CD4-positive, alpha-beta memory T cell (primary cell): Measurements from ENCODE around the gene MAD1L1. TPM values are rescaled to one million over a fixed set of nuclear protein-coding genes. Genes with fewer than 3 reads are reported as not detected.
"Not testable (repeated sequence)": the region's sequence is repeated elsewhere in the genome, so short reads cannot be mapped to it uniquely, and the experiment has no call there.

Source experiments
- CTCF ChIA-PET: fragments of 350-600 bp; sonication (Branson Sonifier 250); formaldehyde crosslinking; loops from one replicate; lab custom pipeline; 2021; ENCODE audit warnings: inconsistent platforms; ENCODE audit not compliant: partially characterized antibody; lab: Charles Lee
- POLR2A ChIA-PET: fragments of 350-600 bp; sonication (Branson Sonifier 250); formaldehyde crosslinking; loops from one replicate; lab custom pipeline; 2021; ENCODE audit not compliant: partially characterized antibody; lab: Charles Lee
- DNase-seq, 5 donors: peaks; one replicate each; pipeline versions ENCODE4 v3.0.0 to v3.0.0-alpha.2; 2020 to 2022; ENCODE audit warnings: mixed read lengths in 1 of 5
- H3K27ac ChIP-seq: one replicate; pipeline ENCODE4 v1.7.0; 2013; ENCODE audit warnings: low read depth, low read length
- H3K27me3 ChIP-seq: 2 replicates; pipeline ENCODE4 v1.7.0; 2013; ENCODE audit warnings: mild to moderate bottlenecking, low read length, moderate library complexity; ENCODE audit not compliant: insufficient read depth
- H3K36me3 ChIP-seq: 2 replicates; pipeline ENCODE4 v1.7.0; 2013; ENCODE audit warnings: mild to moderate bottlenecking, low read length, moderate library complexity; ENCODE audit not compliant: insufficient read depth
- H3K4me1 ChIP-seq: 2 replicates; pipeline ENCODE4 v1.7.0; 2013; ENCODE audit warnings: mild to moderate bottlenecking, low read length, moderate library complexity; ENCODE audit not compliant: insufficient read depth
- H3K4me3 ChIP-seq, 2 donors: one replicate each; pipeline ENCODE4 v1.7.0; 2013; ENCODE audit warnings: low read length in 2 of 2, mild to moderate bottlenecking in 1 of 2
- H3K9me3 ChIP-seq, 2 donors: one replicate each; pipeline ENCODE4 v1.7.0; 2013; ENCODE audit warnings: low read length in 2 of 2, control low read depth in 1 of 2; ENCODE audit not compliant: control insufficient read depth in 1 of 2
- H3K27ac Mint-ChIP-seq, 7 donors: one replicate each; pipeline ENCODE4 v1.8.0; 2020 to 2021; ENCODE audit warnings: mixed read lengths in 7 of 7, mild to moderate bottlenecking in 6 of 7, inconsistent platforms in 3 of 7, moderate library complexity in 3 of 7
- H3K27me3 Mint-ChIP-seq, 2 donors: one replicate each; pipeline ENCODE4 v1.8.0; 2020 to 2021; ENCODE audit warnings: mixed read lengths in 2 of 2
- H3K36me3 Mint-ChIP-seq, 2 donors: one replicate each; pipeline ENCODE4 v1.8.0; 2020 to 2021; ENCODE audit warnings: mixed read lengths in 2 of 2, inconsistent platforms in 1 of 2, mild to moderate bottlenecking in 1 of 2
- H3K4me1 Mint-ChIP-seq, 4 donors: one replicate each; pipeline ENCODE4 v1.8.0; 2020 to 2021; ENCODE audit warnings: mixed read lengths in 4 of 4, mild to moderate bottlenecking in 1 of 4
- H3K4me3 Mint-ChIP-seq, 8 donors: one replicate each; pipeline ENCODE4 v1.8.0; 2020 to 2021; ENCODE audit warnings: mixed read lengths in 8 of 8, mild to moderate bottlenecking in 7 of 8, moderate library complexity in 6 of 8, inconsistent platforms in 3 of 8
- H3K9me3 Mint-ChIP-seq, 8 donors: one replicate each; pipeline ENCODE4 v1.8.0; 2020 to 2021; ENCODE audit warnings: mixed read lengths in 8 of 8, mild to moderate bottlenecking in 5 of 8, inconsistent platforms in 3 of 8, moderate library complexity in 1 of 8
- intact Hi-C: fragments of 100-400 bp; cut with micrococcal nuclease; formaldehyde crosslinking; loops from one replicate; pipeline ENCODE4 v1.15.1; 2023
- polyA plus RNA-seq, 2 donors: library from polyadenylated mRNA; unstranded; fragments of 300-500 nt; fragmentation: Illumina TruSeq; gene quantifications; one replicate each; pipeline ENCODE4 v1.2.3, GENCODE V29; 2021
- total RNA-seq, 2 experiments: library from RNA; stranded (reverse); gene quantifications; one replicate each; pipeline ENCODE4 v1.2.3, GENCODE V29; 2021

Gene MAD1L1
- total and polyA plus RNA-seq, 4 experiments from 2014 or later = 89.9 to 132 (median 110) TPM

DNA sequence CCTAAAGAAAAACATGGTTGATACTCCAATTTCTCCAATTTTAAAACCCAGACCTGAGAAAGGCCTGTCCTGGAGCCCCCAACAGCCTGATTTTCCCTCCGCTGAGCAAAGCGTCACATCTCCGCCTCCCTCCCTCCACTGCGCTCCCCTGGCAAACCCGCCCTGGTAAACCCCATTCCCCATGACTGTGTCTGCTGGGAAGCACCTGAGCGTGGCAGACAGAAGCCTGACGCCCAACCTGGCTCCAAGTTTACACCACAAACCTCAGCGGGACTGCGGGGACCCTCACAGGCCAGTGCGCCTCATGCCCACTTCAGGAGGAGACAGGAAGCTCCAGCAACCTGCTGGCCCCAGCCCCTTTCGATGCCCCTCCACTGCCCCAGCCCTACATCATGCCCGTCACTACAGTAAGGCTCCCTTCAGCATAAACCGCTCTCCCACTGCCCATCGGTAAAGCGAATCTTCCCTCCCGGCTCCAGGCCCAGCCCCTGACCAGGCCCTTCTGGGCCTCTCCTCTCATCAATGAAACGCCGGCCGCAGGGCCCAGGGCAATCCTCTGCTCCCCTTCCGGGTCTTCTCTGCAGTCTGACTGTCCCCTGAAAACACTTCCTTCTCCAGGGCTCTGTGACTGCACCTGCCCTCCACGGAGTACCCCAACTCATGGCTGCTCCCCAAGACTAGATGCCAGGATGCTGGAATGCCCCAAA, 233.3 kb downstream of the MAD1L1 start:
- H3K9me3 Mint-ChIP-seq = no peaks in the 10 kb centered on the region
- no peaks in the 10 kb centered on the region for H3K36me3 ChIP-seq
- no peak overlapping the region for H3K4me3 Mint-ChIP-seq
- H3K27me3 Mint-ChIP-seq = no peaks in the 10 kb centered on the region
- H3K27ac ChIP-seq = no peak overlapping the region
- no peak overlapping the region for H3K4me3 ChIP-seq
- peaks cover 0 to 7% (median 0%) of the 10 kb centered on the region in 4 donors for H3K4me1 Mint-ChIP-seq
- CTCF ChIA-PET = no interaction called here
- no peaks in the 10 kb centered on the region for H3K4me1 ChIP-seq
- peak overlapping the region in 1 of 7 donors; percentile 42 for H3K27ac Mint-ChIP-seq
- no peaks in the 10 kb centered on the region for H3K36me3 Mint-ChIP-seq
- H3K9me3 ChIP-seq = no peaks in the 10 kb centered on the region
- intact Hi-C loops = no loop called here
- POLR2A ChIA-PET = no interaction called here
- no peak for DNase-seq
- H3K27me3 ChIP-seq = no peaks in the 10 kb centered on the region

DNA sequence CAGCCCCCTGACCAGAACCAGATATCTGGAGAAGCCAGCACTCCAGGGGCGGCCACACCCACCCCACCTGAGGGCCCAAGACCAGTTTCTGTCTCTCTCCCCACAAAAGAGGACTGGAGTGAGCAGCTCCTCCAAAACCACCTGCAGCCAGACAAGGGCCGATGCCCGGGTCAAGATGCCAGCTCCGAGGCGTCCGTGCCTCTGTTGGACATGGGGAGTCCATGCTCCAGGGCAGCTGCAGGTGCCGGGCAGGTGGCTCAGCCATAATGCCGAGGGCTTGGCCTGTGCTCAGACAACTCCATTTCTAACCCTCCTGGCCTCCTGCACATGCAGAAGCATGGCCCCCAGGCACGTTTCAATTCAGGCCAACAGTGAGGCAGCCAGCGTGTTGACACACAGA, 234.6 kb downstream of the MAD1L1 start:
- no peak for DNase-seq
- H3K36me3 ChIP-seq = no peaks in the 10 kb centered on the region
- CTCF ChIA-PET = no interaction called here
- H3K27me3 ChIP-seq = no peaks in the 10 kb centered on the region
- Mint-ChIP-seq H3K36me3 (no peaks in the 10 kb centered on the region), H3K9me3 (peaks cover 0 to 1% (median 0%) of the 10 kb centered on the region in 8 donors), H3K27ac (no peak overlapping the region), H3K4me1 (peaks cover 0 to 8% (median 2%) of the 10 kb centered on the region in 4 donors), H3K4me3 (no peak overlapping the region), H3K27me3 (no peaks in the 10 kb centered on the region)
- H3K9me3 ChIP-seq = no peaks in the 10 kb centered on the region
- POLR2A ChIA-PET = no interaction called here
- no peak overlapping the region for H3K4me3 ChIP-seq
- H3K4me1 ChIP-seq = no peaks in the 10 kb centered on the region
- intact Hi-C loops = no loop called here
- no peak overlapping the region for H3K27ac ChIP-seq

DNA sequence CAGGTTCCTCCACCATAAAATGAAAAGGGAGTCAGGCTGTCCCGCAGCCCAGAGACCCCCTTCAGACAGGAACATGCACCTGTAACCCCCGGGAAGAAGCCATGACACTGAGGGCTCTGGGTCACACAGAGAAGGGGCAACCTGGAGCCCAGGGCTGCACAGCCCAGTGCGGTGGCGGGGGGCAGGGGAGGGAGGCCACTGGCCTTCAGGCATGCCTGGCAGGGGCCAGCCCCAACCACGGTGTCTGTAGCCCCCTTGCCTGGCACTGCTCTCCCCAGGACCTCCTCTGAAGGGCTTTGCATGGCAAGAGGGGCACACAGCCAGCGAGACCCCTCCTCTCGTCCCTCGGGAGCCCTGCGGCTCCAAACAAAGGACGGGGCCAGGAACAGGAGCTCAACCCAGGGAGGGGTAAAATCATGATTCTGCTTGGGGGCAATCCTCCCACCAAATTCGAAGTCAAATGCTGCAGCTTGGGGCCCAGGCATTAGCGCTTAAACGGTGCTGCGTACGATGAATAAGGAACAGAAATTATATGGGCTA, 235.1 kb downstream of the MAD1L1 start:
- Histone ChIP-seq H3K4me1 (no peaks in the 10 kb centered on the region), H3K9me3 (no peaks in the 10 kb centered on the region), H3K27me3 (no peaks in the 10 kb centered on the region), H3K36me3 (no peaks in the 10 kb centered on the region), H3K4me3 (no peak overlapping the region), H3K27ac (no peak overlapping the region)
- H3K27ac Mint-ChIP-seq = no peak overlapping the region
- H3K4me3 Mint-ChIP-seq = no peak overlapping the region
- intact Hi-C loops = no loop called here
- no peaks in the 10 kb centered on the region for H3K27me3 Mint-ChIP-seq
- H3K36me3 Mint-ChIP-seq = no peaks in the 10 kb centered on the region
- peaks cover 0 to 13% (median 2%) of the 10 kb centered on the region in 4 donors for H3K4me1 Mint-ChIP-seq
- POLR2A ChIA-PET = no interaction called here
- DNase-seq = no peak
- CTCF ChIA-PET = no interaction called here
- H3K9me3 Mint-ChIP-seq = peaks cover 0 to 1% (median 0%) of the 10 kb centered on the region in 8 donors

DNA sequence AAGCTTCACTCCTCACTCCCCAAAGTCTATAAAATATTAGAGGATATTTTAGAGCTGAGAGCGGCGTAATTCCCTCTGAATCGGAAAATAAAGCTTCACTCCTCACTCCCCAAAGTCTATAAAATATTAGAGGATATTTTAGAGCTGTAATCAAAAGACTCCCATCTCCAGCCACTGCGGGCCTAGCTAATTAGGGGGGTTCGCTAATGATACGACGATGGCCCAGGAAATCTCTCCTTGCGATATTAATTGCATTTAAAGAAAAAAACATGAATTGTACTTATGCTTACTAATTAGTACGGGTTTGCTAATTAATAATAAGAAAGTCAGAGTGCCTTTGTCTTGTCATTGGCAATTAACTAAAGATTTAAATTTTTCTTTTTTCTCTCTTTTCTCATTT, 235.9 kb downstream of the MAD1L1 start:
- Histone ChIP-seq H3K27me3 (no peaks in the 10 kb centered on the region), H3K4me1 (no peaks in the 10 kb centered on the region), H3K36me3 (no peaks in the 10 kb centered on the region), H3K4me3 (no peak overlapping the region), H3K27ac (no peak overlapping the region), H3K9me3 (no peaks in the 10 kb centered on the region)
- ChIA-PET CTCF (no interaction called here), POLR2A (no interaction called here)
- no peaks in the 10 kb centered on the region for H3K27me3 Mint-ChIP-seq
- no peak overlapping the region for H3K27ac Mint-ChIP-seq
- intact Hi-C loops = no loop called here
- no peak for DNase-seq
- H3K9me3 Mint-ChIP-seq = peaks cover 0 to 1% (median 0%) of the 10 kb centered on the region in 8 donors
- H3K36me3 Mint-ChIP-seq = no peaks in the 10 kb centered on the region
- peaks cover 0 to 13% (median 2%) of the 10 kb centered on the region in 4 donors for H3K4me1 Mint-ChIP-seq
- no peak overlapping the region for H3K4me3 Mint-ChIP-seq

DNA sequence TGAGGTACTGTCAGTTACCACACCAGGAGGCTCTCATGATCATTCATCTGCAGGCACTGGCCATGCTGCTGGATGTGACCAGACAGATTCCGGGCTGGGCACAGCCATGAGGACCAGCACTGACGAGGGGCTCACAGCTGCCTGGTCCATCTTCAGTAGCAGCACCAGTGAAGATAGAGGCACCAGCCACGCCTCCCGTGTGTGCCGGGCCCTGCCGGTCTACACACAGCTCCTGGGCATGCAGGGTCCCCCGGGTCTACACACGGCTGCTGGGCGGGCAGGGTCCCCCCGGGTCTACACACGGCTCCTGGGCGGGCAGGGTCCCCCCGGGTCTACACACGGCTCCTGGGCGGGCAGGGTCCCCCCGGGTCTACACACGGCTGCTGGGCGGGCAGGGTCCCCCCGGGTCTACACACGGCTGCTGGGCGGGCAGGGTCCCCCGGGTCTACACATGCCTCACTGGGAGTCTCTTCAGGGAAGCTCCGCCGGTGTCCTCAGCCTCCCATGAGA, 236.8 kb downstream of the MAD1L1 start:
- H3K36me3 Mint-ChIP-seq, H3K4me3 ChIP-seq, H3K9me3 ChIP-seq, intact Hi-C loops, H3K27me3 ChIP-seq, CTCF ChIA-PET, H3K36me3 ChIP-seq, H3K27me3 Mint-ChIP-seq, H3K4me1 ChIP-seq, DNase-seq, H3K27ac ChIP-seq, H3K4me3 Mint-ChIP-seq, POLR2A ChIA-PET, H3K9me3 Mint-ChIP-seq: not testable (repeated sequence)
- H3K4me1 Mint-ChIP-seq = peaks cover 0 to 13% (median 2%) of the 10 kb centered on the region in 4 donors
- H3K27ac Mint-ChIP-seq = peak overlapping the region in 1 of 7 donors; percentile 31

DNA sequence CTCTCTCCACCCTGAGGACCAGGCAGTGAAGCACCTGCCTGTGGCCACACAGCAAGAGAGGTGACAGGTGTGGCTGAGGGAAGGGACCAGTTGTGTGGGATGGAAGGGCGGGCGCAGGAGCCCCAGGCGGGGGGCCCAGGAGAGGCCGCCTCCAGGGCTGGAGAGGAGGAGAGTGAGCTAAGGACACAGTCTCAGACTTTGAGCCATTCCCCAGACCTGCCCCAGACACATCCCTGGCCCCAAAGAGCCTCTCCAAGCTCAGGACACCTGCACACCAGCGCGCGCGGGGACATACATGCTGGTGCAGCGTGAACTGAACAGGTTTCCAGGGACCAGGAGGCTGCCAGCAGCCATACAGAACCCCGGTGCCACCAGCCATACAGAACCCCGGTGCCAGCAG, 237.3 kb downstream of the MAD1L1 start:
- Histone ChIP-seq H3K9me3 (no peaks in the 10 kb centered on the region), H3K27ac (no peak overlapping the region), H3K27me3 (no peaks in the 10 kb centered on the region), H3K36me3 (no peaks in the 10 kb centered on the region), H3K4me1 (no peaks in the 10 kb centered on the region), H3K4me3 (no peak overlapping the region)
- ChIA-PET CTCF (no interaction called here), POLR2A (no interaction called here)
- Mint-ChIP-seq H3K27me3 (no peaks in the 10 kb centered on the region), H3K4me1 (peaks cover 0 to 13% (median 2%) of the 10 kb centered on the region in 4 donors), H3K36me3 (no peaks in the 10 kb centered on the region), H3K27ac (peak overlapping the region in 1 of 7 donors; percentile 31), H3K4me3 (no peak overlapping the region), H3K9me3 (peaks cover 0 to 1% (median 0%) of the 10 kb centered on the region in 8 donors)
- no peak for DNase-seq
- intact Hi-C loops = no loop called here

DNA sequence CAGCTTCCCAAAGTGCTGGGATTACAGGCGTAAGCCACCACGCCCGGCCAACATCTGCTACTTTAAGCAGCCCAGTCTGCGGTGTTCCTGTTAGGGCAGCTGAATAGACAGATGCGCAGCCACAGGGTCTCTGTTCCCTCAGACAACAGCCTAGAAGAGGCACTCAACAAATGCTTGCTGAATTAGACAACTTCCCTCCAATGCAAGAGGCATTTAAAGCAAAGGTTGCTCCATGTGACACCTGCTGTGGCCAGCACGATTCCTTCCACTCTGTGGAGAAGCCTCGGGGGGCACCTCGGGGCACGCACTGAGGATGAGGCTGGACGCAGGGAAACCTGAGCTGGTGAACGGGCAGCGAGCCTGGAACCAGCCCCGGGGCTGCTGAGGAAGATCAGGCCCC, 237.8 kb downstream of the MAD1L1 start:
- Mint-ChIP-seq H3K9me3 (peaks cover 0 to 1% (median 0%) of the 10 kb centered on the region in 8 donors), H3K27me3 (no peaks in the 10 kb centered on the region), H3K36me3 (no peaks in the 10 kb centered on the region), H3K27ac (no peak overlapping the region), H3K4me3 (no peak overlapping the region), H3K4me1 (peaks cover 0 to 8% (median 2%) of the 10 kb centered on the region in 4 donors)
- Histone ChIP-seq H3K27me3 (no peaks in the 10 kb centered on the region), H3K4me1 (no peaks in the 10 kb centered on the region), H3K36me3 (no peaks in the 10 kb centered on the region), H3K27ac (no peak overlapping the region), H3K9me3 (no peaks in the 10 kb centered on the region), H3K4me3 (no peak overlapping the region)
- ChIA-PET CTCF (no interaction called here), POLR2A (no interaction called here)
- DNase-seq = no peak
- intact Hi-C loops = no loop called here
